Uterus (tissue), 2 donors: ENCODE results near the gene MKI67.

Experiments used
- POLR2A ChIP-seq, 2 donors: fragments of 450-650 bp; IDR thresholded peaks; one replicate each; pipeline ENCODE4 v1.6.1; 2016; ENCODE audit warnings: antibody characterized with exemption in 2 of 2, mild to moderate bottlenecking in 1 of 2, moderate library complexity in 1 of 2
- TF ChIP-seq, protein P1 (sequence below), 4 experiments: fragments of 200-600 bp in 2 of 4; fragments of 450-650 bp in 2 of 4; sonication (generic) in 2 of 4; IDR thresholded peaks; one replicate each; pipeline ENCODE4 v1.5.1; 2016 to 2019; ENCODE audit warnings: antibody characterized with exemption in 4 of 4, mild to moderate bottlenecking in 2 of 4, moderate library complexity in 1 of 4

DNA sequence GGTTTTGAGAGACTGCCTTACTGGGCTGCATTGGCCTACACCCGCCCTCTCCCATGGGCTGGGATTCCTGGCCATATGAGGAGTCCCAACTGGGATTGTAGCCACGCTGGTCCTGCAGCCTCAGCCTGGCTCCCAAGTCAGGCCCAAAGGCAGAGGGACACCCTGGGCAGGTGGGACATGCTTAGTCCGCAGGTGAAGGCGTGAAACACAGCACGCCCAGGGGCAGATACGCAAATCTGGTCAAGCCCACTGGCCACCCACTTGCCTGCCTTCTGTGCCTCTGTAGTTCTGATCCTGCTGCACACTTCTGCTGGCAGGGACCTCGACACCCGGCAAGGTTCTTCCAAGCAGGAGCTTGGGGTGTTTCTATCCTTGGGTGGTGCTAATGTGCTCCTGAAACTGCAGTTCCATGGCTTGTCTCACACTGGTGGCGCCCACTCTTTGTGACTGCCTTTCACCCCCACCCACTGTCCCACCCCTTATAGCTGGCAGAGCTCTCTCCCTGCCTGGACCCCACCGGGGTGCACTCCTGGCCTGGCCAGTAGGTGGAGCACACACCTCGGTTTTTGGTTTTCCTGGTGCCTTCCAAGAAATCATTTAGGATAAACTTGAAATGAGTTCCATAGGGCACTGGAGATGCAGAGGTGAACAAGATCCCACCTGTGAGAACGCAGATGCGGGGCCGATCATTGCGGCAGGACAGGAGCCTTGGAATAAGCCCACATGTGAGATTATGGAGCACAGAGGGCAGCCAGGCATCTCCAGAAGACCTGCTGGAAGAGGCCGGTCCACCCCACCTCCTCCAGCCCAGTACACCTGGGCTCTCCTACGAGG lies 47.9 kb downstream of the MKI67 start:
- TF ChIP-seq, protein P1, sequence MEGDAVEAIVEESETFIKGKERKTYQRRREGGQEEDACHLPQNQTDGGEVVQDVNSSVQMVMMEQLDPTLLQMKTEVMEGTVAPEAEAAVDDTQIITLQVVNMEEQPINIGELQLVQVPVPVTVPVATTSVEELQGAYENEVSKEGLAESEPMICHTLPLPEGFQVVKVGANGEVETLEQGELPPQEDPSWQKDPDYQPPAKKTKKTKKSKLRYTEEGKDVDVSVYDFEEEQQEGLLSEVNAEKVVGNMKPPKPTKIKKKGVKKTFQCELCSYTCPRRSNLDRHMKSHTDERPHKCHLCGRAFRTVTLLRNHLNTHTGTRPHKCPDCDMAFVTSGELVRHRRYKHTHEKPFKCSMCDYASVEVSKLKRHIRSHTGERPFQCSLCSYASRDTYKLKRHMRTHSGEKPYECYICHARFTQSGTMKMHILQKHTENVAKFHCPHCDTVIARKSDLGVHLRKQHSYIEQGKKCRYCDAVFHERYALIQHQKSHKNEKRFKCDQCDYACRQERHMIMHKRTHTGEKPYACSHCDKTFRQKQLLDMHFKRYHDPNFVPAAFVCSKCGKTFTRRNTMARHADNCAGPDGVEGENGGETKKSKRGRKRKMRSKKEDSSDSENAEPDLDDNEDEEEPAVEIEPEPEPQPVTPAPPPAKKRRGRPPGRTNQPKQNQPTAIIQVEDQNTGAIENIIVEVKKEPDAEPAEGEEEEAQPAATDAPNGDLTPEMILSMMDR (IDR thresholded peaks at IDR 0.05) = peak in 2 of 4 experiments; percentile 28 to 40
- TF ChIP-seq POLR2A (IDR thresholded peaks at IDR 0.05) = no peak
